LHCN-M2 (cell line): ENCODE measurements around the gene TMEM63B. TPM values are rescaled to one million over a fixed set of nuclear protein-coding genes. Genes with fewer than 3 reads are reported as not detected.
A peak's percentile ranks its signal among the peaks of the same experiment; 100 is the strongest.

Experiments
- DNase-seq: peaks from one replicate; pipeline ENCODE4 v3.0.0-alpha.2; 2012; ENCODE audit warnings: low read depth
- total RNA-seq: library from RNA; depleted of rRNA; stranded (reverse); fragments of >200 nt; gene quantifications from 2 replicates; pipeline ENCODE4 v1.2.3, GENCODE V29; 2014

Gene TMEM63B
- total RNA-seq, 1 experiment from 2014 or later: 39.0 TPM

DNA sequence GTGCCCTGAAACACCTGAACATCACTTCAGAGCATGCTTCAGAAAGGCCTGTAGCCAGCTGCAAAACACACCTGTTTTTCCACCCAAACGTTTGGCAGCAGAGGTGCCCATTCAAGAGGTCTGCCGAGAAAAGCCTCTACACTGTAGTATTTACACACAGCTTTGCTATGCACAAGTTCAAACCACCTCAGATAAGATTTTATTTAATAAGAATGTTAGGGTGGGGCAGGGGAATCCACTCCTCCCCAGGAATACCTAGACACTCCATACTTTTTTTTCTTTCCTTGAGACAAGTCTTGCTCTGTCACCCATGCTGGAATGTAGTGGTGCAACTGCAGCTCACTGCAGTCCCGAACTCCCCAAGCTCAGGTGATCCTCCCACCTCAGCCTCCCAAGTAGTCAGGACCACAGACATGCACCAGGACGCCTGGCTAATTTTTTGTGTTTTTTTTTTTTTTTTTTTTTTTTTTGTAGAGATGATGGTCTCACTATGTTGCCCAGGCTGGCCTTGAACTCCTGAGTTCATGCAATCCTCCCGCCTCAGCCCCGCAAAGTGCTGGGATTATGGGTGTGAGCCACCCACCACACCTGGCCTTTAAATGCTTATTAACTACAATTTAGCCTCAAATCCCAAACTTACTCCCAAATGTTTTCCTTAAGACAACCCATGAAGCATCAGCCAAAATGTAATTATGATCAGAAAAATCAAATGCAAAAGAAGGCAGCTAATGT, 9.8 kb upstream of the TMEM63B start:
- no peak for DNase-seq

DNA sequence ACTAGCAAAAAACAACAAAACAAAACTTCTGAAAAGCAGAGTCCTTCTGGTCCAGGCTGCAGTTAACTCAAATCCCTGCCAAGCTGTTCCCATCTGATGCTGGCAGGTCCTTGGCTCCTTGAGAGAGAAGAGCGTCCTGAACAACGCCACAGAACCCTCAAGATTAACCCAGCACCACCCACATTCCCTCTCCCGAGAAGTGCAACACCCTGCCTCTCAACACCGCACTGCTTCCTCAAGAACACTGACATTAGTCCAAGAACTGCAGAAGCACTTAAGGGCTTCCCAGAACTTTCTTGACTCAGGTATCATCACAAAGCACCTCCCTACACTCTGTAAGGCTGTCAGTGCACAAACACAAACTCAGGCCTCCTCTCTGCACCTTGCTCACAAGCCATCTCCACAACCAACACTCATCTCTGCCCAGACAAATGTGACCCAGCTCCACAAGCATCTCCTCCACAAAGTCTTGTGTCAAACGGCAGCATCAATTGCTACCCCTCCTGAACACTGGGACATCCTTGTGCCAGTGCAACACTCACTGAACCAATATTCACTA, 7.6 kb upstream of the TMEM63B start:
- DNase-seq: no peak

DNA sequence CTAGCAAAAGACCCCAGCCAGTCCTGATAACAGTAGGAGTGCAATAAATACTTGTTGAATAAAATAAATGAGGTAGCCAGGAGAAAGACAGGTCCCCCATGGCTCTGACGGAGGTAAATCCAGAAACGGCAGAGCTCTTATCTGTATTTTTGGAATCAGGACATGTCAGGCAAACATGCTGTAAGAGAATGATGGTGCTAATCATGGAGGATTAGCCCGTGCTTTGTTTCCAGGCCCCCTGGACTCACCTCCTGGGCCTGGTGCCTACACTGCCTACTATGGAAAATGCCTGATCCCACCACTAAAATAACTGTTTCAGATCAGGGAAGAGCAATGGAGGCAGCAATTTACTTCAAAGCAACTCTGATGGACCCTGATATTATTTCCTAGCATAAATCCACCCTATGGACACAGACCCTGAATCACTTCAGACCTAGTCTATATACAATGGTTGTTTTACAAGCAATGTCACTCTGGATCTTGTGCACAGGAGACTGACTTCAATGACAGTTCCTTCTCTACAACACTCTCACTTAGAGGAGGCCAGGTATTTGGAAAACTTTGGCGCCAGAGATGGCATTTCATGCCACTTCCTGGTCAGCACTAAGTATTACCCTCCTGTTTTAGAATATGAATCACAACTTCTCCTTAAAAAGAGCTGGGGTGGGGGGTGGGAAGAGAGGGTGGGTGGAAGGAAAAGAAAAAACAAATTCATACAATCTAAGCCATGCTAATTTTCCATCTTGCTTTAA, 6.5 kb upstream of the TMEM63B start:
- no peak for DNase-seq

DNA sequence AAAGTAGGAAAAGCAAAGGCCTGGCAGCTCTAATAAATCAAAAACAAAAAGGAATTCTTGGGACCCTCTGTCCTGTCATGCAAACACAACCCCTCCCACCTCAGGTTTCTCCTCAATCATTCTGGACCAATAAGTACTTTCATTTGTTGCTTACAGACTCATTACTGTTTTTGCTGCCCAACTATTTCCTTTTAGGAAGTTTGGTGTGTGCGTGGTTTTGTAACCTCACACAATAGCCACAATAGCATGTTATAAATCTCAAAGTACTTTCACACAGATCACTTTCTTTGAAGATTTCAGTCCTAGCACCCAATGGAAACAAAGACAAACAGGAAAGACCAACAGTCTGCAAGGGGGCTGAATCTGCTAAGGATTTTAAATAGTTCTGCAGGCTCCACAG, 4.6 kb upstream of the TMEM63B start:
- DNase-seq: peak; percentile 40

DNA sequence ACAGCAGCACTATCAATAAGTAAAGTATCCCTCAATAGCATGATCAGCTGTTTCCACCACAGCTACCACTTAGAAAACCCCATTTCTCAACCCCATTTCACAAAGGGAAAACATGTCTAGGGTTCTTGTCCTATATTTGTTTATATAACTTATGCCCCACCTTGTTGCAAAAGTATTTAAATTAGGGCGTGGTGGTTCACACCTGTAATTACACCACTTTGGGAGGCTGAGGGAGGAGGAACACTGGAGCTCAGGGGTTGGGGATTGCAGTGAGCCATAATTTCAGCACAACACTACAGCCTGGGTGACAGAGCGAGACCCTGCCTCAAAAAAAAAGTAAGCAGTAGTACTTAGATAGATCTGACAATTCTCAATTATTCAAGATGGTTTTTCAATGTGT, 3.8 kb upstream of the TMEM63B start:
- no peak for DNase-seq

DNA sequence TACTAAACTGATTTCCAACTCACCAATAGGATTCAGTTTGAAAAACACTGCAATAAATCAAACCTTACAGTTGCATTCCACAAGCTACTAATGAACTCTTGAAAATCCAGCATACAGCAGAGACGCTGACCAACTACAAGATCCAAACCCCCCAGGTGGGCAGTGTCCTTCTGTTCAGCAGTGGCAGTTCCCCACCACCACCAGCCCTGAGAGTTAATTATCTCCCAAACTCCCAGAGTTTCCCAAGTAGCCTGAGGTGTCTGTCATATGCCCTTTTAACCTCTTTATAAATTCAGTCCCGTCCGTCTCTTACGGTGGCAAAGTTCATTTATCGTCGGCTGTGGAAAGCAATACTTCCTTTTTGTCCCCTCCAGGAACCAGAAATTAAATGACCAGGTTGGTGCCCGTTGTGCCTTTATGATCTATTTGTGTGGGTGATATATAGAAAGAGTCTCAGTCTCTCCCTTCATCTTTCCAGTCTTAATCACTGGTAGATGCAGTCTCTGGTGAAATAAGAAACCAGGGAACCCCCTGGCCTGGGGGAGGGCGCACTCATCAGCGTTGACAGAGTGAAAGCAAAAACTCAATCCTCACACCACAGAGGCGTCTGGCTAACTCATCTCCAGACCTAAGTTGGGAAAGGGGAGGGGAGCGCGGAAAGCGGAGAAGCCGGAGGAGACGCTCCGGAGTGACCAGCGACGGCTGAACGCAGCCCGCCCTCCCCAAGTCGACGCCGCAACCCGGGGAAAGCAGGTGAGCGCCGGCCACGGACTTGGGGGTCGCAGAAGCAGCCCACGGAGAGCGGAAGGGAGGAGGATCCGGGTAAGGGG, 819 bp upstream of the TMEM63B start:
- peak; percentile 73 for DNase-seq

DNA sequence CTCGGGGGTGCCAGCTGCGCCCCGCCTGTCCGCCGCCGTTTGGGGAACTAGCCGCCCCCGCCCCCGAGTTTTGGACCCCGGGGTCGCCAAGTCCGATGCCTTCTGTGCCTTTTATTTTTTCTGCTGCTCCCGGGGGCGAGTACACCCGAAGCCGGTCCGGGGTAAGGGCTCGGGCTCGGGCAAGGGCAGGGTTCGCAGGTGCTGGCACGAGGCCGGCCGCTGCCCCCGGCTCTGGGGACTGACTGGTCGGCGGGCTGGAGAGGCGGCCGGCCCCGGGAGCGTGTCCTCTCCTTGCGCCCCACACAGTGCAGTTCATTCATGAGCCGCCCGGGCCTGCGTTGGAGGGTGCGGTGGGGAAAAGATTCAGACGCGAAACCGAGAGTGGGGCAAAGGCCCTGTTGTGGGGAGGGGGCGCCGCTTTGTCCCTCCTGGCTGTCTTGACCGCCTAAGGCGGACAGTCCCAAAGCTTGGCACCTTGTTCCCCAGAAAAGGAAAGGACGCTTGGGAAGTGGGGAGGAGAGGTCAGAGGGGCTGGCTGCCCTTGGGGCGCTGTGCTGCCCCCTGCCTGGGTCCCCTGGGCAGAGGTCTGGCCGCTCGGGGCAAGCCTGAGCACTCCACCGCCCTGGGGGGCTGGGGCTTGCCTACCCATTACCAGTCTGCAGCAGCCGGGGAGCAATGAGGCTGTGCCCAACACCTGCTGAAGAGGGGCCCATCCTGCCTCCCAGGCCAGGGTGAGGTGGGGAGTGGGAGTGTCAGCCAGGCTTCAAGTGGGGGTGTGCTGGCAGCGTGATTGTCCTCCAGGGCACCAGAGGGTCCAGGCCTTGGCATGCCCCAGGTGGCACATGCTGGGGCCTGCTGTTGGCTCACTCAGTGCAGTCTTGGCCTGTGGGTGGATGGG, 915 bp downstream of the TMEM63B start:
- DNase-seq: no peak

DNA sequence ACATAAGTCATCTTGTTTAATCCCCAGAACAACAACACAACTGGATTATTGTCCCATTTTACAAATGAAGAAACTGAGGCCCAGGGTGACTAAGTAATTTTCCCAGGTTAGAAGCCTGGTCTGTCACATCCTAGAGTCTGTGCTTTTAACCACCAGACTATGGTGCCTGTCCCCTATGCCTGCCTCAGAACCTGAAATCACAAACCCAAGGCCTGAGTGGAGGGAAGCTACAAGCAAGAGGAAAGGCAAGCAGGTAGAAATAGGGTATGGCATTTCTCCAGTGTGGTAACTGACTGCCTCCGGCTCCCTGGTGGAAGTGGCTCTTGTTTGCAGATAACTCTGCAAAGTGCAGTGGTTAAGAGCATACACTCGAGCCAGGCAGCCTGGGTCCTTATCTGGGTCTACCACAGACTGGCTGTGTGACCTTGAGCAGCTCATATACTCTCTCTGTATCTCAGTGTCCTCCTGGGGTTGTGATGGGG, 2.5 kb downstream of the TMEM63B start:
- DNase-seq: no peak

DNA sequence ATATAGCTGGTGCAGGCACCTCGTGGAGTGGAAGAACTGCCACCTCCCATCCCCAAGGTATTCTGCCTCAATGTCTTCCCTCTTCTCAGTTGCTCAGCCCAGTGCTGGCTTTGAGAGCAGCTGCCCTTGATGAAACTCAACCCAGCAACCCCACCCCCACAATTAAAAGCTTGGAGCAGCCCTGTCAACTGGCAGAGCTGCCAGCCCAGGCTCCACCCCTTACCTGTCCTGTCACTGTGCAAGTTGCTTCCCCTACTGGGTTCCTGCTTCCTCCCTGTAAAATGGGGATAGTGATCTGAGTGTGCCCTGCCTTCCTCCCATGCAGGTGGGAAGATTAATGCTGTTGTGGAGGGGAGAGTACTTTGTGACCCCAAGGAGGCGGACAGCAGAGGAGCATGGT, 4.5 kb downstream of the TMEM63B start:
- DNase-seq: no peak

DNA sequence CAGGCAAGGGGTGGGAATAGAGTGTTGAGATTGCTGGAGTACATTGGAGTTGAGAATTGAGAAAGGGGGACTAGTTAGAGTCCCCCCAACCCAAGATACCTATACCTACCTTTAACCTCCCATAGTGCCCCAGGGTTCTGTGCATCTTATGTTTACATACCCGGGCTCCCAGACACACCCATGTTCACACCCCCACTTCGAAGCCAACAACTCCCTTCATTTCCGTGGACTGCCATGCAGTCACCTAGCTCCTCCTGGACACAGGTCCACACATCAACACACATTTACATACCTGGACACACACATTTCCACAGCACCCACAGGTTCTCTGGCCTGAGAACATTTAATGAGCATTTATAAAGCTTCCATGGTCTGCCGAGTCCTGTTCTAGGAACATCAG, 5.1 kb downstream of the TMEM63B start:
- no peak for DNase-seq

DNA sequence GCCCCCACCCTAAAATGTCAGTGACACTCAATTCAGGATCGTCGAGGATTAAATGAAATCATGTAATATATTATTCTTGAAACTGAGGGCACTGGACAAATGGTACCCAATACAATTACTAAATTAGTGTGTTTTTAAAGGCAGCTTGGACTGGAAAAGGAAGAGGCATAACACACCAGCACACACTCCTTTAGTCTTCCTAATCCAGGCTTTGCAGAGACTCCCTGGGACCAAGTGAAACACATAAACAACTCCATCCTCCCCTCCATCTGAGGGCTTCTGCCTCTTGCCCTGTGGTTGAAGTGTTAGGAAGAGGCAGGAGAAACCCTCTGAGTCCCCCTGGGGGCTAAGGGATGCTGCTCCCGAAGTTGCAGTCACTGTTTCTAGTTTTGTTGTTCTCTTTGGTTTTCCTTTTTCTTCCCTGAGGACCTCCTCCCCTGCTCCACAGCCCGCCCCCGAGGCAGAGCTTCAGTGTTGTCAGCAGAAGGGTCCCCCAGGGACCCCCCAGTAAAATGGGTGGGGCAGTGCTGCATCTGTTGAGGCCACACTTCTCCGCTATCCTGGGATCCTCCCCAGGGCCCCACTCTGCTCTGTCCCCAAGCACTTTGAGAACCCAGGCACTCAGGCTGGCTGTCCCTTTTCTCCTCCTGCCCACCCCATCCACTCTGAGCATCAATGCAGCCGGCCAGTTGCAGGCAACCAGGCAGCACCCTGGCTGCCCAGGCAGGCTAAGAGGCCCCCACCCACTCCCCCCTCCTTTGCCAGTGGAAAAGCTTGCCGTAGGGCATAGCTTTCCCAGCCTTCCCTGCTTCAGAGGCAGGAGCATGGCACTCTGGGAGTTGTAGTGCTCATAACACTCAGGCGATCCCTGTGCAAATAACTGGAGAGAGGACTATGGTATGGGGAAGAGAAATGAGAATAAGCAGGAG, 5.9 kb downstream of the TMEM63B start:
- DNase-seq: peak; percentile 36

DNA sequence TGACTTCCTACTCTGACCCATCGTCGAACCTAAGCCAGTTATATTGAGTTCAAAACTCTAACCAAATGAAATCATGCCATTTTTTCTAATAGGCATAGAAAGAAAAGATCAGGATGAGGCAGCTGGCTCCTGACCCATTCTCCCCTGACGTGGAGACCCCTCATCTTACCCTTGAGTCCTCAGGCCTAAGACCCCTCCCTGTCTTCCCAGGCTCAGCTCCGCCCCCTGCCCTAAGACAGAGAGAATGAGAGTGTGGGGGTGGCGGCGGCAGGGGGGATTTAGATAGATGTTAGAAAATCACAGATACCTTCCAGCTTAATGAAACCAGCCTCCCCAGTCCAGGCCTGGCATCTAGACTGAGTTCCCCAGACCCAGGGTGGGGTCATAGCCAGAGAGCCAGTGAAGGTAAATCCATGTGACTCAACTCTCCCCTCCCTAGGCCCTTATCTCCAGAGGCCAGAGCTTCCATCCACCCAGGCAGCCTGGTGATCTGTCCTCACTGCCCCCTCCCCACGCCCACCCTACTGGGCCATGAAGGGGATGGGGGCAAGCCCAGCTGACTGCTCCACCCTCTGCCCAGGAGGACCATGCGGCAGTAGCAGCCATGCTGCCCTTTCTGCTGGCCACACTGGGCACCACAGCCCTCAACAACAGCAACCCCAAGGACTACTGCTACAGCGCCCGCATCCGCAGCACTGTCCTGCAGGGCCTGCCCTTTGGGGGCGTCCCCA, 6.8 kb downstream of the TMEM63B start:
- DNase-seq: no peak

DNA sequence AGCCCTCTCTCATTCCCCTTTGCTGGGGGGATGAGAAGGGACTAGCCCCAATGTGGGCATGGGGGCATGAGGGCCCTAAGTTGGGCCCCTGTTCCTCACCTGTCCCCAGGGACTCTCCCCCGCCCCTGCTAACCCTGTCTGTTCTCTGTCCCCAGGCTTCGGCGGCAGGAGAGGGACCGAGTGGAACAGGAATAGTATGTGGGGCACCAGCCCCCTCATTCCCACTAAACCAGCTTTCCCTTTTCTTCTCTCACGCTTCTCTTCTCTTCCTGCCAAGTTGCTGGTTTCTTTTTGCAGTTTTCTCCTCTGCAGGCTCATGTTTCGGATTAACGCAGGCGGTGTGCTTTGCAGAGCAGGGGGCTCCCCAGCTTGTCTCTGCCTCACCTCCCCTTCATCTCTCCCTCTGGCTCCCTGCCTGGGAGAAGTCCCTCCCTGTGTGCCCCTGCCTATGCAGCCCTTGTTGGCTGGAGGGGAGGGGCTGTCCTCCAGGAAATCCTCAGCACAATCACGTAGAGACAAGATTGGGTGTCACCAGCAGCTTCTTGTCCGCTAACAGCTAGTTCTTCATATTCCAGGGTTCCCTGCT, 7.9 kb downstream of the TMEM63B start:
- no peak for DNase-seq

DNA sequence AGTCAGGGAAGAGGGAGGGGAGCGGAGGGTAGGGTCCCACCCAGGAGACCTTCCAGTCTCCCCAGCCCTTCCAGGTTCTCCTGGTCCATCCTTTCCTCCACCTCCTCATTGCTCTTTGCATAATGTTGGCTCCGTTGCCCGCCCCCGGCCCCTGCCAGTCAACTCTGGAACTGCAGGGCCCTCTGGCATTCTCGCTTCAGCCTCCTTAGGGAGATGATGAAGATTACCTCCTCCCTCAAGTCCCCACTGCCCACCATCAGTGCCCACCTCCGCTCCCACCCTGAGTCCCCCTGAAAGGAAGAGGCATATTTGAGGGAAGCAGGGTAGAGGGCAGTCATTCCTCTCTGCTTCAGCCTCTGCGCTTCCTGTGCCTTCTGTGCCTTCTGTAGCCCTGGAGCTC, 8.5 kb downstream of the TMEM63B start:
- no peak for DNase-seq

DNA sequence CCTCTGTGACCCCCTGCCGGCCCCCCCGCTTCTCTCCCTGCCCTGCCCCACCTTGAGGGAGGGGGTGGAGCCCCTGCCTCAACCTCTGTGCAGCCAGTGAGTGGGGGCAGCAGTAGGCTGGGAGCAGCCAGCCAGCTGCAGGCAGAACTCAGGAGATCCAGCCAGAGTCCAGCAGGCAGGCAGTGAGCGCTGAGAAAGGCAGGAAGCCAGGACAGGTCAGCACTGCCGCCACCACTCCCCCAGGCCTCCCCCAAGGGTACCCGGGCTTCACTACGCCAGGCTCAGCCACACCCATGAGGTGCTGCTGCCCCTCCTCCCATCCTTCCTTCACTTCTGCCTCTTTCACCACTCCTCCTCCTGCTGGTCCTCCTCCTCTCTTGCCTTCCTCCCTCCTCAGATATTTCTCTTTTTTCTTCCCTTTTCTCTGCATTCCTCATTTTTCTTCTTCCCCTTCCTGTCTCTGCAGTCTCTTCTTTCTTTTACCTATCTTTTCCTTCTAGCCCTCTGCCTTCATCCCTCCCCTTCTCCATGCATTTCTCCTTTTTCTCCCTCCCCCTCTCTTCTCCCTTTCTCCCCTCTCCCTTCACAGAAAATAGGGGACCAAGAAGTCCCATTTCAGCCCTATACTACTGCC, 11.5 kb downstream of the TMEM63B start:
- no peak for DNase-seq

DNA sequence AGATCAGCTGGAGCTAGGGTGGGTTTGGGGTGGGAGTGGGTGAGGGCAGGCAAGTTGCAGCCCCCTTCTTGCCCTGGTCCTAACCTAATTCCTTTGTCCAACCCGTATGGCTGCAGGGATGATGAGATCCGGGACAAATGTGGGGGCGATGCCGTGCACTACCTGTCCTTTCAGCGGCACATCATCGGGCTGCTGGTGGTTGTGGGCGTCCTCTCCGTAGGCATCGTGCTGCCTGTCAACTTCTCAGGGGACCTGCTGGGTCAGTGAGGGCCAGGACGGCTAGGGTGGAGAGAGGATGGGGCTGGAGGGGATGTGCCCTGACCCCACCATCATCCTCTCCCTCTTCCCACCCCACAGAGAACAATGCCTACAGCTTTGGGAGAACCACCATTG, 12.0 kb downstream of the TMEM63B start:
- DNase-seq: no peak

DNA sequence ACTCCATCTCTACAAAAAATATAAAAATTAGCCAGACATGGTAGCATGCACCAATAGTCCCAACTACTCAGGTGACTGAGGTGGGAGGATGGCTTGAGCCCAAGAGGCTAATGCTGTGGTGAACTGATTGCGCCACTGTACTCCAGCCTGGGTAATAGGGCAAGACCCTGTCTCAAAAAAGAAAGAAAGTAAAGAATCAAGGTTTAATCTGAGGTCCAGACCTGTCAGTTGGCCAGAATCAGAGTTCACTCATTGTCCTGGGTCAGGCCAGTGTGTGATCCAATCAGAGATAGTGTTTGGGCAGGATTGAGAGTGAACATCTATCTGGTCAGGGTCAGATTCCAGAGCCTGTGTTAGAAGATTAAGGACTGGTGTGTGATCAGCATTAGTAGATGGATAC, 15.5 kb downstream of the TMEM63B start:
- DNase-seq: no peak

DNA sequence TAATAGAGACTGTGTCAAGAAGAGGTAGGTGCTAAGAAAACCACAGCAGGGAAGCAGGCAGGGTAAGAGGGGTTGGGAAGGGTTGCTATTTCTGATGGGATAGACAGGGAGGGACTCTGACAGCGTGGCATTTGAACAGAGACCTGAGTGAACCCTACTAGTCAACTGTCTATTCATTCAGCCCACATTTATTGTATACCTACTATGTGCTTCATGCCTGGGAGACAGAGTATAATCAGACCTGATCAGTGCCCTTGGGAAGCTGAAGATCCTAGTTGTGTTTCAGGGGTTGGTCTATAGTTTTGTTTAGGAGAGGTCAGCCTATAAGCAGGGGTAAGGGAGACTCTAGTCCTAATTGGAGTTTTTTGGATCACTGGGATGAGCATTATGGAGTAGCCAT, 16.4 kb downstream of the TMEM63B start:
- no peak for DNase-seq
